PC-3 (cell line): Measurements from ENCODE around the gene MAGI2.

Experiments used
- EZH2phosphoT487 ChIP-seq: fragments of 300-600 bp; sonication (generic); IDR thresholded peaks from 2 replicates; pipeline ENCODE4 v1.6.1; 2018; ENCODE audit warnings: mild to moderate bottlenecking, antibody characterized with exemption, low read length, borderline replicate concordance
- TF ChIP-seq, protein P1 (sequence below): fragments of 300-600 bp; sonication (generic); conservative IDR thresholded peaks from 2 replicates; pipeline ENCODE4 v1.5.1; 2017; ENCODE audit warnings: antibody characterized with exemption, low read depth, mild to moderate bottlenecking, low read length

DNA sequence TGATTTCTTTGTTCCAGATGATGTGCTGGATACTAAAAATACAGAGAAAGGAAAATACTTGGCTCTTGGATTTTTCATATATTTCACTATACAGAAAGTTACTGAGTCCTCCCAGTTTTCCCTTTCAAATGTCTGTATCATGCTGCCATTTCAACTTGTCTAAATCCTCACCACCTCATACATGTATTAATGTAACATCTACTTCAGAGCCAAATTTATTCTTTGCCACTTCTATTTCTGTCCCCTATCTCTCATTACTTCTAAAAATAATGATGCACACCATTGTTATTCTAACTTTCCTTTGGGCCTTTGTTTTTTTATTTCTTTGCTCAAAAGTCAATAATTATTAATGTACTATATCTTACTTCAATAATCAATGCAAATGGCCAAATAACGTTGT, 312.2 kb downstream of the MAGI2 start:
- no peak for TF ChIP-seq EZH2phosphoT487
- TF ChIP-seq, protein P1, sequence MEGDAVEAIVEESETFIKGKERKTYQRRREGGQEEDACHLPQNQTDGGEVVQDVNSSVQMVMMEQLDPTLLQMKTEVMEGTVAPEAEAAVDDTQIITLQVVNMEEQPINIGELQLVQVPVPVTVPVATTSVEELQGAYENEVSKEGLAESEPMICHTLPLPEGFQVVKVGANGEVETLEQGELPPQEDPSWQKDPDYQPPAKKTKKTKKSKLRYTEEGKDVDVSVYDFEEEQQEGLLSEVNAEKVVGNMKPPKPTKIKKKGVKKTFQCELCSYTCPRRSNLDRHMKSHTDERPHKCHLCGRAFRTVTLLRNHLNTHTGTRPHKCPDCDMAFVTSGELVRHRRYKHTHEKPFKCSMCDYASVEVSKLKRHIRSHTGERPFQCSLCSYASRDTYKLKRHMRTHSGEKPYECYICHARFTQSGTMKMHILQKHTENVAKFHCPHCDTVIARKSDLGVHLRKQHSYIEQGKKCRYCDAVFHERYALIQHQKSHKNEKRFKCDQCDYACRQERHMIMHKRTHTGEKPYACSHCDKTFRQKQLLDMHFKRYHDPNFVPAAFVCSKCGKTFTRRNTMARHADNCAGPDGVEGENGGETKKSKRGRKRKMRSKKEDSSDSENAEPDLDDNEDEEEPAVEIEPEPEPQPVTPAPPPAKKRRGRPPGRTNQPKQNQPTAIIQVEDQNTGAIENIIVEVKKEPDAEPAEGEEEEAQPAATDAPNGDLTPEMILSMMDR: no peak
